SH-SY5Y (cell line): Measurements from ENCODE around the gene NAT8L.

Experiments used
- GATA2 ChIP-seq: IDR thresholded peaks from 2 replicates; pipeline ENCODE4 v1.6.1; 2011; ENCODE audit warnings: mild to moderate bottlenecking, low read depth, low read length
- GATA3 ChIP-seq: IDR thresholded peaks from 2 replicates; pipeline ENCODE4 v1.6.1; 2011; ENCODE audit warnings: low read depth, mild to moderate bottlenecking, low read length, moderate library complexity

GRCh38 chr4:2083116-2083825, 24.1 kb downstream of the NAT8L start:
- TF ChIP-seq GATA2 (no peak), GATA3 (no peak)
